ENCODE results near the gene FAM241A.

DNA sequence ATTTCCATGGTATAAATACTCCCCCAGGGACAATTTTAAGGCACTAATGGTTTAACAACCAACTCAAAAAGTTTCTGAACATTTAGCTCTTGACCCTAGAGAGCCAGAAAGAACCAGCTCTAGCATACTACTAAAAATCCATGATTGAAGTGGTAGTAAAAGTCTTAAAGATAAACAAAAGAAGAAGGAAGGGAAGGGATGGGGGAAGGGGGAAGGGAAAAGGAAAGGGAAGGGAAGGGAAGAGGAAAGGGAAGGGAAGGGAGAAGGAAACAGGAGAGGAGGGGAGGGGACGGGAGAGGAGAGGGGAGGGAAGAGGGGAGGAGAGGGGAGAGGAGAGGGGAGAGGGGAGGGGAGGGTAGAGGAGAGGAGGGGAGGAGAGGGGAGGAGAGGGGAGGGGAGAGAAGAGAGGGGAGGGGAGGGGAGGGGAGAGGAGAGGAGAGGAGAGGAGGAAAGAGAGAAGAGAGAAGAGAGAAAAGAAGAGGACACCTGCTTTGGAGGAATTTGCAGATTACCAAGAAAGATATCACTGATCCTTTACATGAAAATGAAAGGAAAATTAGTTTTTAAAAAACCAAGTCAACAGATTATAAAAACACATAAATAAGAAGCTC, 26.4 kb upstream of the FAM241A start:
- TF ChIP-seq CTCF (conservative IDR thresholded peaks at IDR 0.05; ENCODE audit: low read length) (no peak), EZH2phosphoT487 (IDR thresholded peaks at IDR 0.05; ENCODE audit: borderline replicate concordance) (no peak)

All from Loucy (cell line).